Activated CD8-positive, alpha-beta T cell treated with anti-CD3 and anti-CD28 coated beads, Interleukin-2, amount 10 ng/mL, durations not matched to agents 7 days and 5 days (primary cell): Measurements from ENCODE around the gene SEPTIN7. TPM values are rescaled to one million over a fixed set of nuclear protein-coding genes. Genes with fewer than 3 reads are reported as not detected.

Source experiments
- ATAC-seq: fragments of 150-1000 bp; cut with Tn5 transposase; one replicate; pipeline ENCODE4 v1.10.0; 2021; ENCODE audit warnings: moderate library complexity
- CTCF ChIA-PET: fragments of 350-600 bp; sonication (Branson Sonifier 250); formaldehyde crosslinking; loops from one replicate; lab custom pipeline; 2021; ENCODE audit warnings: antibody characterized with exemption; lab: Charles Lee
- POLR2A ChIA-PET: fragments of 350-600 bp; sonication (Branson Sonifier 250); formaldehyde crosslinking; loops from one replicate; lab custom pipeline; 2021; ENCODE audit warnings: antibody characterized with exemption; lab: Charles Lee
- DNase-seq: peaks from one replicate; pipeline ENCODE4 v3.0.0-alpha.2; 2020
- H3K27ac Mint-ChIP-seq: one replicate; pipeline ENCODE4 v1.8.0; 2021; ENCODE audit warnings: mild to moderate bottlenecking, mixed read lengths
- H3K27me3 Mint-ChIP-seq: one replicate; pipeline ENCODE4 v1.8.0; 2021; ENCODE audit warnings: low read depth, mixed read lengths
- H3K36me3 Mint-ChIP-seq: one replicate; pipeline ENCODE4 v1.8.0; 2021; ENCODE audit warnings: low read depth, mixed read lengths
- H3K4me1 Mint-ChIP-seq: one replicate; pipeline ENCODE4 v1.8.0; 2021; ENCODE audit warnings: low read depth, mixed read lengths
- H3K4me3 Mint-ChIP-seq: one replicate; pipeline ENCODE4 v1.8.0; 2021; ENCODE audit warnings: mild to moderate bottlenecking, mixed read lengths
- H3K9me3 Mint-ChIP-seq: one replicate; pipeline ENCODE4 v1.8.0; 2022; ENCODE audit warnings: mixed read lengths; ENCODE audit not compliant: insufficient read depth
- total RNA-seq, 2 experiments: library from RNA; stranded (reverse); gene quantifications; one replicate each; pipeline ENCODE4 v1.2.3, GENCODE V29; 2021

Gene SEPTIN7
- total RNA-seq, 2 experiments from 2014 or later: 269 to 272 TPM

GRCh38 chr7:35768346-35768745 lies 32.5 kb upstream of the SEPTIN7 start:
- ATAC-seq (no peak), DNase-seq (no peak)
- H3K4me3 Mint-ChIP-seq: no peak overlapping the region
- H3K27me3 Mint-ChIP-seq: peaks cover 7% of the 10 kb centered on the region
- ChIA-PET CTCF (no interaction called here), POLR2A (no interaction called here)
- no peaks in the 10 kb centered on the region for H3K36me3 Mint-ChIP-seq
- H3K4me1 Mint-ChIP-seq: no peaks in the 10 kb centered on the region
- no peak overlapping the region for H3K27ac Mint-ChIP-seq
- H3K9me3 Mint-ChIP-seq: no peaks in the 10 kb centered on the region

- Mint-ChIP-seq H3K36me3 (no peaks in the 10 kb centered on the region), H3K9me3 (no peaks in the 10 kb centered on the region), H3K27me3 (no peaks in the 10 kb centered on the region), H3K4me3 (no peak overlapping the region), H3K4me1 (no peaks in the 10 kb centered on the region), H3K27ac (no peak overlapping the region)
- DNase-seq (no peak), ATAC-seq (no peak)
- ChIA-PET POLR2A (interaction anchor here (0.7 kb wide), 1 partner anchor 85 kb away, joined by 3 read pairs; no protein-coding TSS in a partner anchor), CTCF (no interaction called here)
Observed at GRCh38 chr7:35771776-35772175, 29.1 kb upstream of the SEPTIN7 start.

- CTCF ChIA-PET: no interaction called here
- DNase-seq (no peak), ATAC-seq (no peak)
- Mint-ChIP-seq H3K4me1 (no peaks in the 10 kb centered on the region), H3K36me3 (no peaks in the 10 kb centered on the region), H3K27me3 (no peaks in the 10 kb centered on the region), H3K9me3 (no peaks in the 10 kb centered on the region), H3K27ac (no peak overlapping the region), H3K4me3 (no peak overlapping the region)
- POLR2A ChIA-PET: no interaction called here
Observed at GRCh38 chr7:35773994-35774393, 26.9 kb upstream of the SEPTIN7 start.

- Mint-ChIP-seq H3K36me3 (no peaks in the 10 kb centered on the region), H3K9me3 (no peaks in the 10 kb centered on the region), H3K4me1 (no peaks in the 10 kb centered on the region), H3K4me3 (no peak overlapping the region), H3K27ac (no peak overlapping the region), H3K27me3 (peaks cover under 1% of the 10 kb centered on the region)
- ChIA-PET POLR2A (no interaction called here), CTCF (interaction anchor here (1.3 to 1.4 kb wide), 2 partner anchors 51 to 56 kb away, joined by 3 read pairs; no protein-coding TSS in a partner anchor)
- DNase-seq (no peak), ATAC-seq (no peak)
Observed at GRCh38 chr7:35776686-35777085, 24.2 kb upstream of the SEPTIN7 start.

GRCh38 chr7:35777121-35777520 lies 23.7 kb upstream of the SEPTIN7 start:
- ChIA-PET POLR2A (no interaction called here), CTCF (interaction anchor here (0.5 to 1.3 kb wide), 2 partner anchors 9 to 57 kb away, joined by 3 read pairs; no protein-coding TSS in a partner anchor)
- no peaks in the 10 kb centered on the region for H3K4me1 Mint-ChIP-seq
- no peaks in the 10 kb centered on the region for H3K9me3 Mint-ChIP-seq
- DNase-seq (no peak), ATAC-seq (no peak)
- no peak overlapping the region for H3K4me3 Mint-ChIP-seq
- peaks cover 3% of the 10 kb centered on the region for H3K27me3 Mint-ChIP-seq
- no peak overlapping the region for H3K27ac Mint-ChIP-seq
- H3K36me3 Mint-ChIP-seq: no peaks in the 10 kb centered on the region

- no peak overlapping the region for H3K4me3 Mint-ChIP-seq
- DNase-seq (no peak), ATAC-seq (no peak)
- ChIA-PET CTCF (no interaction called here), POLR2A (no interaction called here)
- H3K4me1 Mint-ChIP-seq: no peaks in the 10 kb centered on the region
- no peaks in the 10 kb centered on the region for H3K36me3 Mint-ChIP-seq
- peaks cover 3% of the 10 kb centered on the region for H3K27me3 Mint-ChIP-seq
- H3K27ac Mint-ChIP-seq: no peak overlapping the region
- H3K9me3 Mint-ChIP-seq: no peaks in the 10 kb centered on the region
Observed at GRCh38 chr7:35780070-35780469, 20.8 kb upstream of the SEPTIN7 start.

GRCh38 chr7:35781200-35781701 lies 19.6 kb upstream of the SEPTIN7 start:
- ATAC-seq (no peak), DNase-seq (no peak)
- no peak overlapping the region for H3K4me3 Mint-ChIP-seq
- H3K27me3 Mint-ChIP-seq: peaks cover 3% of the 10 kb centered on the region
- H3K27ac Mint-ChIP-seq: no peak overlapping the region
- H3K4me1 Mint-ChIP-seq: no peaks in the 10 kb centered on the region
- ChIA-PET CTCF (no interaction called here), POLR2A (no interaction called here)
- no peaks in the 10 kb centered on the region for H3K9me3 Mint-ChIP-seq
- no peaks in the 10 kb centered on the region for H3K36me3 Mint-ChIP-seq

GRCh38 chr7:35781767-35782515 lies 18.9 kb upstream of the SEPTIN7 start:
- DNase-seq: no peak
- Mint-ChIP-seq H3K27ac (no peak overlapping the region), H3K4me3 (no peak overlapping the region), H3K36me3 (no peaks in the 10 kb centered on the region), H3K27me3 (peaks cover 3% of the 10 kb centered on the region), H3K4me1 (no peaks in the 10 kb centered on the region), H3K9me3 (no peaks in the 10 kb centered on the region)
- ATAC-seq: no peak
- CTCF ChIA-PET: interaction anchor here (0.8 kb wide), 1 partner anchor 10 kb away, joined by 3 read pairs; no protein-coding TSS in a partner anchor
- POLR2A ChIA-PET: no interaction called here

- ATAC-seq (no peak), DNase-seq (no peak)
- Mint-ChIP-seq H3K4me3 (no peak overlapping the region), H3K9me3 (no peaks in the 10 kb centered on the region), H3K27ac (no peak overlapping the region), H3K27me3 (peaks cover 3% of the 10 kb centered on the region), H3K36me3 (no peaks in the 10 kb centered on the region), H3K4me1 (no peaks in the 10 kb centered on the region)
- ChIA-PET POLR2A (interaction anchor here (1.1 kb wide), 1 partner anchor 17 kb away, joined by 5 read pairs; the partner anchor contains the start of gene SEPTIN7), CTCF (no interaction called here)
Observed at GRCh38 chr7:35784332-35784731, 16.5 kb upstream of the SEPTIN7 start.

- ATAC-seq (no peak), DNase-seq (no peak)
- ChIA-PET POLR2A (interaction anchor here (1.1 kb wide), 1 partner anchor 16 kb away, joined by 5 read pairs; the partner anchor contains the start of gene SEPTIN7), CTCF (no interaction called here)
- Mint-ChIP-seq H3K27ac (no peak overlapping the region), H3K4me1 (no peaks in the 10 kb centered on the region), H3K27me3 (peaks cover 3% of the 10 kb centered on the region), H3K9me3 (no peaks in the 10 kb centered on the region), H3K4me3 (no peak overlapping the region), H3K36me3 (no peaks in the 10 kb centered on the region)
Observed at GRCh38 chr7:35785250-35785649, 15.6 kb upstream of the SEPTIN7 start.

- no peak for DNase-seq
- no peaks in the 10 kb centered on the region for H3K27me3 Mint-ChIP-seq
- H3K9me3 Mint-ChIP-seq: no peaks in the 10 kb centered on the region
- H3K4me3 Mint-ChIP-seq: no peak overlapping the region
- H3K4me1 Mint-ChIP-seq: no peaks in the 10 kb centered on the region
- no peaks in the 10 kb centered on the region for H3K36me3 Mint-ChIP-seq
- ChIA-PET POLR2A (interaction anchor here (1.8 kb wide), 1 partner anchor 12 kb away, joined by 5 read pairs; no protein-coding TSS in a partner anchor), CTCF (no interaction called here)
- no peak overlapping the region for H3K27ac Mint-ChIP-seq
- no peak for ATAC-seq
Observed at GRCh38 chr7:35787925-35788324, 12.9 kb upstream of the SEPTIN7 start.

GRCh38 chr7:35792472-35792871 lies 8.4 kb upstream of the SEPTIN7 start:
- Mint-ChIP-seq H3K27ac (no peak overlapping the region), H3K4me1 (no peaks in the 10 kb centered on the region), H3K36me3 (peaks cover 4% of the 10 kb centered on the region), H3K27me3 (peaks cover 8% of the 10 kb centered on the region), H3K9me3 (peaks cover 9% of the 10 kb centered on the region), H3K4me3 (no peak overlapping the region)
- ChIA-PET CTCF (interaction anchor here (1.2 kb wide), 1 partner anchor 8 kb away, joined by 7 read pairs; the partner anchor contains the start of gene SEPTIN7), POLR2A (no interaction called here)
- DNase-seq (no peak), ATAC-seq (no peak)
